H1 (cell line): ENCODE data around the gene CRABP1. TPM values are rescaled to one million over a fixed set of nuclear protein-coding genes. Genes with fewer than 3 reads are reported as not detected.

Source experiments
- CTCF ChIA-PET: fragments of 300-600 bp; sonication (Branson Sonifier 250); formaldehyde crosslinking; loops from one replicate; lab custom pipeline; 2021; ENCODE audit not compliant: partially characterized antibody; lab: Charles Lee
- POLR2A ChIA-PET: fragments of 300-600 bp; sonication (Branson Sonifier 250); formaldehyde crosslinking; loops from one replicate; lab custom pipeline; 2021; ENCODE audit warnings: inconsistent platforms; ENCODE audit not compliant: partially characterized antibody; lab: Charles Lee
- DNase-seq, 2 experiments: peaks; one replicate each; pipeline versions ENCODE4 v3.0.0 to v3.0.0-alpha.2; 2010 to 2022; ENCODE audit warnings: low spot score in 2 of 2, low read depth in 1 of 2, mixed read lengths in 1 of 2
- FAIRE-seq: peaks from 2 replicates; lab custom pipeline; 2011; peaks lifted over from hg19 to GRCh38; lab: Jason Lieb, UNC
- H2AFZ ChIP-seq: 2 replicates; pipeline ENCODE4 v1.8.1; 2012; ENCODE audit warnings: low read length, inconsistent platforms
- H2AK5ac ChIP-seq: 2 replicates; pipeline ENCODE4 v1.6.1; 2013; ENCODE audit warnings: low read depth, low read length
- H2BK120ac ChIP-seq: replicated peaks from 2 replicates; pipeline ENCODE3; 2013; ENCODE audit warnings: low read depth, low read length, inconsistent platforms
- H2BK12ac ChIP-seq: 2 replicates; pipeline ENCODE4 v1.6.1; 2013; ENCODE audit warnings: low read depth, low read length
- H2BK15ac ChIP-seq: 2 replicates; pipeline ENCODE4 v1.6.1; 2013; ENCODE audit warnings: low read length
- H2BK20ac ChIP-seq: 2 replicates; pipeline ENCODE4 v1.6.1; 2013; ENCODE audit warnings: low read length
- H2BK5ac ChIP-seq: 2 replicates; pipeline ENCODE4 v1.6.1; 2013; ENCODE audit warnings: low read depth, low read length
- H3K14ac ChIP-seq: 2 replicates; pipeline ENCODE4 v1.6.1; 2013; ENCODE audit warnings: inconsistent platforms; ENCODE audit not compliant: insufficient read length
- H3K18ac ChIP-seq: 2 replicates; pipeline ENCODE4 v1.6.1; 2013; ENCODE audit warnings: low read length; ENCODE audit errors: extremely low read depth
- H3K23ac ChIP-seq: 2 replicates; pipeline ENCODE4 v1.6.1; 2013; ENCODE audit warnings: inconsistent platforms; ENCODE audit not compliant: insufficient read length
- H3K23me2 ChIP-seq: 2 replicates; pipeline ENCODE4 v1.6.1; 2013; ENCODE audit warnings: low read depth, low read length
- H3K27ac ChIP-seq: 2 replicates; pipeline ENCODE4 v1.6.1; 2011; ENCODE audit warnings: low read depth, low read length, inconsistent platforms
- H3K27me3 ChIP-seq, 4 experiments: replicated peaks in 1 of 4; 1 replicate in 1 of 4; 2 replicates in 3 of 4; pipeline versions ENCODE4 v1.6.1 to v1.8.1; 2011 to 2013; ENCODE audit warnings: low read length in 3 of 4, mild to moderate bottlenecking in 3 of 4, inconsistent platforms in 2 of 4, mixed read lengths in 2 of 4, moderate library complexity in 1 of 4; ENCODE audit not compliant: control insufficient read depth in 3 of 4, insufficient read depth in 3 of 4; ENCODE audit errors: extremely low read depth in 1 of 4
- H3K36me3 ChIP-seq, 4 experiments: 2 replicates each; pipeline versions ENCODE4 v1.6.1 to v1.8.1; 2011 to 2013; ENCODE audit warnings: mild to moderate bottlenecking in 4 of 4, low read length in 3 of 4, moderate library complexity in 2 of 4, control low read depth in 1 of 4, inconsistent platforms in 1 of 4; ENCODE audit not compliant: insufficient read depth in 4 of 4, control insufficient read depth in 2 of 4
- H3K4ac ChIP-seq: replicated peaks from 2 replicates; pipeline ENCODE3; 2013; ENCODE audit warnings: low read length, low read depth, mixed read lengths, inconsistent platforms; ENCODE audit not compliant: insufficient read length
- H3K4me1 ChIP-seq, 4 experiments: replicated peaks in 1 of 4; 1 replicate in 1 of 4; 2 replicates in 3 of 4; pipeline versions ENCODE4 v1.6.1 to v1.8.1; 2011 to 2013; ENCODE audit warnings: low read length in 3 of 4, inconsistent platforms in 2 of 4, mixed read lengths in 1 of 4; ENCODE audit not compliant: insufficient read depth in 4 of 4, control insufficient read depth in 3 of 4
- H3K4me2 ChIP-seq, 2 experiments: 2 replicates each; pipeline versions ENCODE4 v1.6.1 to v1.8.1; 2011 to 2013; ENCODE audit warnings: low read depth in 2 of 2, low read length in 2 of 2, control low read depth in 1 of 2, inconsistent platforms in 1 of 2, mild to moderate bottlenecking in 1 of 2; ENCODE audit not compliant: insufficient read depth in 1 of 2
- H3K4me3 ChIP-seq, 4 experiments: fragments of 200-600, 300-600 bp in 1 of 4; sonication (generic), shearing (Covaris generic), sonication (Bioruptor Twin) in 1 of 4; 2 replicates each; pipeline versions ENCODE4 v1.5.1 to v1.8.1; 2011 to 2016; ENCODE audit warnings: low read length in 4 of 4, low read depth in 3 of 4, control low read depth in 2 of 4, inconsistent platforms in 2 of 4, mild to moderate bottlenecking in 2 of 4, mixed read lengths in 1 of 4, moderate library complexity in 1 of 4; ENCODE audit not compliant: insufficient read depth in 2 of 4; ENCODE audit errors: extremely low read depth in 1 of 4
- H3K56ac ChIP-seq: replicated peaks from 2 replicates; pipeline ENCODE3; 2013; ENCODE audit warnings: low read depth, mild to moderate bottlenecking, mixed read lengths, low read length, inconsistent platforms; ENCODE audit not compliant: insufficient read length
- H3K79me1 ChIP-seq: 2 replicates; pipeline ENCODE4 v1.6.1; 2013; ENCODE audit warnings: low read depth, low read length, control low read depth
- H3K79me2 ChIP-seq, 2 experiments: 2 replicates each; pipeline versions ENCODE4 v1.6.1 to v1.8.1; 2012 to 2013; ENCODE audit warnings: low read length in 2 of 2, mild to moderate bottlenecking in 2 of 2, inconsistent platforms in 1 of 2; ENCODE audit not compliant: insufficient read depth in 2 of 2, control insufficient read depth in 1 of 2
- H3K9ac ChIP-seq, 4 experiments: replicated peaks in 1 of 4; 1 replicate in 1 of 4; 2 replicates in 3 of 4; pipeline versions ENCODE4 v1.6.1 to v1.8.1; 2011 to 2013; ENCODE audit warnings: low read depth in 3 of 4, low read length in 3 of 4, control low read depth in 2 of 4, mild to moderate bottlenecking in 2 of 4, moderate library complexity in 2 of 4, inconsistent platforms in 1 of 4; ENCODE audit errors: extremely low read depth in 1 of 4
- H3K9me3 ChIP-seq, 2 experiments: 2 replicates each; pipeline versions ENCODE4 v1.6.1 to v1.8.1; 2012 to 2013; ENCODE audit warnings: mild to moderate bottlenecking in 2 of 2, moderate library complexity in 2 of 2, control low read depth in 1 of 2, inconsistent platforms in 1 of 2, low read depth in 1 of 2, low read length in 1 of 2, mixed read lengths in 1 of 2; ENCODE audit not compliant: insufficient read depth in 2 of 2
- H4K20me1 ChIP-seq, 2 experiments: replicated peaks in 1 of 2; 2 replicates each; pipeline versions ENCODE3 to v1.8.1; 2011 to 2013; ENCODE audit warnings: inconsistent platforms in 2 of 2, low read length in 2 of 2, mild to moderate bottlenecking in 1 of 2; ENCODE audit not compliant: insufficient read depth in 2 of 2, control insufficient read depth in 1 of 2
- H4K5ac ChIP-seq: 2 replicates; pipeline ENCODE4 v1.6.1; 2013; ENCODE audit warnings: low read length, low read depth, mixed read lengths, inconsistent platforms; ENCODE audit not compliant: insufficient read length
- H4K8ac ChIP-seq: 2 replicates; pipeline ENCODE4 v1.8.0; 2013; ENCODE audit warnings: mild to moderate bottlenecking, moderate library complexity, low read length, inconsistent platforms; ENCODE audit not compliant: insufficient read depth; ENCODE audit errors: extremely low read depth
- H4K91ac ChIP-seq: replicated peaks from 2 replicates; pipeline ENCODE3; 2013; ENCODE audit warnings: low read length, mixed read lengths, inconsistent platforms; ENCODE audit not compliant: insufficient read length
- KDM4A ChIP-seq: IDR thresholded peaks from one replicate; pipeline ENCODE4 v1.7.1; 2012; ENCODE audit warnings: low read depth, mild to moderate bottlenecking, moderate library complexity, low read length, inconsistent platforms; ENCODE audit not compliant: severe bottlenecking
- SP4 ChIP-seq: IDR thresholded peaks from 2 replicates; pipeline ENCODE4 v1.6.1; 2012; ENCODE audit warnings: low read length, inconsistent platforms
- SRF ChIP-seq: IDR thresholded peaks from 2 replicates; pipeline ENCODE4 v1.6.1; 2011; ENCODE audit warnings: mild to moderate bottlenecking, low read depth, low read length, moderate library complexity
- YY1 ChIP-seq: IDR thresholded peaks from 2 replicates; pipeline ENCODE4 v1.6.1; 2011; ENCODE audit warnings: low read depth, mild to moderate bottlenecking, low read length
- WGBS, 2 experiments: shearing (Covaris generic) in 1 of 2; methylation state at CpG; one replicate each; pipeline versions ENCODE4 v1.1.6 to v1.1.7; 2013 to 2015; ENCODE audit warnings: low lambda C conversion rate in 2 of 2, mixed read lengths in 2 of 2, inconsistent platforms in 1 of 2, low coverage in 1 of 2, missing lambda C conversion rate in 1 of 2; ENCODE audit not compliant: insufficient replicate concordance in 2 of 2, insufficient coverage in 1 of 2, insufficient read length in 1 of 2; ENCODE audit errors: extremely low coverage in 1 of 2, missing lambda C conversion rate in 1 of 2; 5-methylcytosine and 5-hydroxymethylcytosine counted together
- polyA plus RNA-seq, 7 experiments: library from polyadenylated mRNA; depleted of rRNA in 3 of 7; stranded (reverse) in 5 of 7; unstranded in 2 of 7; fragments of >200 nt in 5 of 7; fragments of 200-250 nt in 2 of 7; gene quantifications; 1 replicate in 5 of 7; 2 replicates in 1 of 7; 4 replicates in 1 of 7; pipeline versions ENCODE4 v1.2.1 to v1.2.3, GENCODE V29; 2011 to 2013; ENCODE audit warnings: missing spikeins in 2 of 7, mixed read lengths in 2 of 7
- total RNA-seq: library from RNA; stranded (reverse); fragmentation: NEBNext Ultra II Directional; extraction: Animal tissue kit (Norgen Biotek cat#: 25700); gene quantifications from 2 replicates; pipeline ENCODE4 v1.2.1, GENCODE V29; 2021

Gene CRABP1
- total and polyA plus RNA-seq, 2 of the 8 experiments (the other 6 are each of a cell fraction or from before 2014, with no cell fraction given), result 385 to 655 TPM

- no peak for TF ChIP-seq KDM4A
- TF ChIP-seq SRF, result no peak
- no peak for TF ChIP-seq YY1
- no peak for TF ChIP-seq SP4
- Histone ChIP-seq H4K20me1 (no peaks in the 10 kb centered on the region), H3K23ac (no peak overlapping the region), H3K9ac (peak overlapping the region in 1 of 4 experiments; percentile 25; a peak in 2 of 7 replicates), H2AFZ (peak overlapping the region; percentile 72), H3K56ac (no peak overlapping the region), H3K4me3 (no peak overlapping the region), H3K14ac (no peak overlapping the region), H3K79me2 (no peaks in the 10 kb centered on the region), H2BK15ac (peak overlapping the region; percentile 88; the same call in 1 of the 2 replicates), H2AK5ac (peak overlapping the region; percentile 66; the same call in 1 of the 2 replicates), H3K4ac (no peak overlapping the region), H3K4me2 (peak overlapping the region in 1 of 2 experiments; percentile 26; a peak in 1 of 4 replicates), H2BK12ac (peak overlapping the region; percentile 99), H3K9me3 (no peaks in the 10 kb centered on the region), H3K27ac (peak overlapping the region; percentile 70; the same call in 1 of the 2 replicates), H2BK120ac (peak overlapping the region; percentile 62), H2BK5ac (peak overlapping the region; percentile 91; the same call in 1 of the 2 replicates), H4K5ac (peak overlapping the region; percentile 6), H3K4me1 (peaks cover 8 to 22% (median 17%) of the 10 kb centered on the region in 4 experiments), H3K23me2 (no peaks in the 10 kb centered on the region), H4K91ac (peak overlapping the region; percentile 58), H3K27me3 (no peaks in the 10 kb centered on the region), H3K79me1 (no peaks in the 10 kb centered on the region), H2BK20ac (peak overlapping the region; percentile 93; the same call in 1 of the 2 replicates), H3K18ac (peak overlapping the region; percentile 85), H3K36me3 (no peaks in the 10 kb centered on the region), H4K8ac (no peak overlapping the region)
- ChIA-PET CTCF (interaction anchor here (0.9 to 5.6 kb wide), 13 partner anchors 10 to 161 kb away, joined by 3 to 42 read pairs (median 3); partner anchors contain the start of gene CRABP1), POLR2A (interaction anchor here (0.5 to 2.7 kb wide), 5 partner anchors 19 to 116 kb away, joined by 3 to 15 read pairs (median 3); partner anchors contain the start of genes CRABP1 and IREB2)
- 78% methylated on average over 4 of the region's 4 CpGs; no CpG with 5 or more reads in 1 of the 2 experiments for WGBS, 2 experiments
- no peak for FAIRE-seq
- DNase-seq, result no peak
Observed at GRCh38 chr15:78321786-78322185, 18.4 kb upstream of the CRABP1 start.
